LoVo (cell line): ENCODE results near the gene AUTS2.

Source experiments
- DNase-seq: peaks from one replicate; pipeline ENCODE4 v3.0.0-alpha.2; 2016; ENCODE audit warnings: low spot score

Gene AUTS2

DNA sequence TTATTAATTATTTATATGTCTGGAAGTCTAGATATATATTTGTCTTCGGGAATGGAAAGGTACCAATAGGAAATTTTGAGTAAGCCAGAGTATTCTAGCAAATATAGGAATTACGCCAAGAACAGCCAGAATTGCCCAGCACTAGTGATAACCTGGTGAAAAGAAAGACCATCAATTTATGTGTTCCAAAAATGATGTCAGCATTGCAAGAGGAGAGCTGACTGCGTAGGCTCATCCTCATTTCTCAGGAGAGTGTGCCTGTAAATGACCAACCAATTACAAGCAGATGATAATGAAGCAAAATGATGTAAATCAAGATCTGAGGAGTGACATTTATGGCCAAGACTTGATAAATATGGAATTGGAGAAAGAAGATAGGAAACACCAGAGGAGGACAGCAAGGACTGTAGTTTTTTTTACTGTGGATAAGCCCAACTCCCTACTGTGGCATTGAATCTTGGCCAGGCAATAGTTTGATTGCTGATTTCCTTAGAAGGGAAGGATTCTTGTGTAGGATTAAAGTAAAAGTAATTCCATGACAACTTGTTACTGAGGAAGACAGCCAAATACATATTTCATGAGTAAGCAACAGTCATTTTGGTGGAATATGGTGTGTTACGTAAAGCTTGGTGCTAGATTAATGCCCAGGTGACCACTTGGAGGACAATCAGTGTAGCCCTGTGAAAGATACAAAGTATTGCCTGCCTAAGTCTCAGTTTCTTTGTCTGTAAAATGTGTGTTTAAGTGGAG, 590.8 kb downstream of the AUTS2 start:
- DNase-seq: no peak

DNA sequence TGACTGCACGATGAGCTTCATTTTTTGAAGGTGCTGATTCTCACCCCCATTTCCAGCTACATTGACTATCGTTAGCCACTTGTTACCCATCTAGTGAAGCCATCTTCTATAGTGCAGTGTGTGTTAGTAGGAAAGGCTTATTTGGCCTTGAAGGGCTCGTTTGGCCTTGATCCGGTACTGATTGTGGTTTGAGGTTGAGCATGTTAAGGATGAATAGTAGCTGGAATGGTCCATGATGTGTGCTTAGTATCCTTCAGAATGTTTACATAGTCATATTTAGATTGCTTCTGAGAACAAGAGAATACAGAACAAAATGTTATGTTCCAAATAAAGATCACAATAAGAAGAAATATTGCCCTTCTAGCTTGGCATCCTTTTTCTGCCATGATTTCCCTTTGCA, 591.5 kb downstream of the AUTS2 start:
- DNase-seq: no peak

DNA sequence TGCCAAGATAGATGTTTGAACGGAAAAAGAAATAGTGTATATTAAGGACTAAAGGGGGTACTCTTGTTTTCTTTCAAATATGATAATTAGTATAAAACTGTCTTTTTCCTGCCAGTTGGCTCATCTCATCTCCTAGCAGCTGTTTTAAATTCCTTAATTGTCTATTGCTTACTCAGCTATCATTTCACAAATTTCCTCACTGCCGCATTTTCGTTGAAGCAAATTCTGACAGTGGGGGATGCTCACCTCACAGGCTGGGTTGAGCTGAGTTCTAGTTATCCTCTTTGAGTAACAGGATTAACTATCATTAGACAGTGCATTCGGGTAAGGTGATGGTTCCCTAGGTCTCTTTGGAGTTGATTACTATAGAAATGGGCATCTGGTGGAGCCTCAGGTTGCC, 592.0 kb downstream of the AUTS2 start:
- no peak for DNase-seq

DNA sequence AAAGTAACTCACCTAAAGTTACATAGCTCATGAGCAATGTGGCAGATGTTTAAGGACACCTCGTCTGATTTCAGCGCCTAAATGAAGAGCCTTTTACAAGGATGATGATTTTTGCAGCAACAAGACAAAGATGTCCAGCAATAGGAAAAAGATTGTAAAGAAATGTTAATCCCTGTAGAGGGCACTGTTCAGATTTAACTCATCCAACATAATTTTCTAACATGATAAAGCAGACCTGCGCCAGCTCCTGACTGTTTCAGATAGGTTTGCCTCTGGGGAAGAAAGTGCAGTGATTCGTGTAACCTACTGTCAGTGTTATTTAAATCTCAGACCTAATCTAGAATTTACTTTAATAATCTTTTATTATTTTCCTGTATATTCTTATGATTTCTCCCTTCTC, 595.2 kb downstream of the AUTS2 start:
- DNase-seq: no peak

DNA sequence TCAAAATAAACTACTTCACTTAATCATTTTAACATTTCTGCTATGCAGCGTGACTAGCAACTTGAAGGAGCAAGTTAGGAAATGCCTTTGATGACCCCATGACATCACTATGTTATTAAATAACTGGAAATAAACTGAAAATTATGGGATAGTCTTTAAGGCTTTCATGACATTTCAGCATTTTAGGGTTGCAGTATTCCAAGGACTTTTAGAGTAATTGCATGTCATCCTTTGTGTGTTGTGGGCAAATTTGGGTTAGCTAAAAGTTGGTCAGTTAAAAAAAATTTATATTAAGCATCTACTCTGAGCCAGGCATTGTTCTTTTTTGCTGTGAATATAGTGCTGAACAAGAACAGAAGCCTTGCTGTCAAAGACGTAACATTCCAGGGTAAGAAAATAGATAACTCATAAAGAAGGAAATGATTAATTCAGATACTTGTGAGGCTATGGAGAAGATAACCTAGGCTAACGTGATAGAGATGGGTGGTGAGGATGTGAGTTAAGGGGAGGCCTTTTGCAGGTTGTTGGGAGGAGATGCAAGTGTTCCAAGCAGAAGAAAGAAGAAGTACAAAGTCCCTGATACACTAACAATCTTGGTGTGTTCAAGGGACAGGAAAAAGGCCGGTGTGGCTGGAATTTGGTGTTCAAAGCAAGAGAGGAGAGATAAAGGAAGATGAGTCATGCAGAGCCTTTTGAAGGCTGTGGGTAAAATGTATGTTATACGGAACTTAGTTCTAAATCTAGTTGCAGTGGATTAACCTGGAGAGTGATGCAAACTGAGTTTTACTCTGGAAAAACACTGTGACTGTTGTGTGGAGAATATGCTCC, 610.2 kb downstream of the AUTS2 start:
- DNase-seq: peak; percentile 88

DNA sequence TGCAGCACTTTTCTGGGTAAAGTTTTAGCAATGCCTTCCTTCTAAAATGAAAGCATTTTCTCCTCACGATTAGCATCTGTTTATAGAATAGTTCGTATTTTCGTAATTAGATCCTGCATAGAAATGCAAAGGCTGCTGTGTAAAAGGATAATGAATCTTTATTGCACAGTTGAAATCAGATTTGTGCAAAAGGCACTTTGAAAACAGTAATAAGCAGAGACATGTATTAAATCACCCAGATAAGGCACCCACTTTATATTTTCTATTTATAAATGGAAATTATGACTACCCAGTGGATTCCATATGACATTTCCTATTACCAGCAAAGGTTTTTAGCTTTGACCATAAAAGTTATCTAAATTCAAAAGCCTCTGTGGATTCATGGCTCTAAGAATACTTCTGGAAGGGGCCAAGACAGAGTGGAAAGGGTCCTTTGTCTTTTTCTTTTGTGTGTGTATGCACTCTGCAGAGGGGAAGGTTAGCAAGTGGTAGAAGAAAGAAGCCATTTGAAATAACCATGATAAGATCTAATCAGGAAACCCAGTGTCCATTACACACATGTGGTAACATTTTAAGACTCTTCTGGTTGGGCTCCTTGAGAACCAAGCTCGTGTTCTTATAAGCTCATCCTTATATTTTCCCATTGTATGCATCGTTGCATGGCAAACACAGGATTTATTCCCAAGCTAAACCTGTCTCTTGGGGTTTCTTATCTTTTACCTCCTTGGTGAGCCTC, 612.1 kb downstream of the AUTS2 start:
- no peak for DNase-seq

DNA sequence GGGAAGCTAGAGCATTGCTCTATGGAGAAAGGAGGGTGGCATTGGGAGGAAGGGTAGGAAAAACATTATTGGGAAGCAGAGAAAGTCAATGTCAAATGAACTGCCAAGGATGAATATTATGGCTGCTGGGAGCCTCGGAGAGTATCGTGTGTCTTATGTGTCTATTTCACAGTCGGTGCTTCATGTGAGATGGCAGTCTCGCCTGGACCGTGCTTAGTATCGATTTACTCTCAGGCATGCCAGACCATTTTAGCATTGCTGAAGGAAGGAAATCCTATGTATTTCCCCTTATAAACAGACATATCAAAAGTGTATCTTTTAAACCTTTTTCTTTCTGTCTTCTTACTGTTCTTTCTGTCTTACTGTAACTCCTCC, 612.6 kb downstream of the AUTS2 start:
- no peak for DNase-seq

DNA sequence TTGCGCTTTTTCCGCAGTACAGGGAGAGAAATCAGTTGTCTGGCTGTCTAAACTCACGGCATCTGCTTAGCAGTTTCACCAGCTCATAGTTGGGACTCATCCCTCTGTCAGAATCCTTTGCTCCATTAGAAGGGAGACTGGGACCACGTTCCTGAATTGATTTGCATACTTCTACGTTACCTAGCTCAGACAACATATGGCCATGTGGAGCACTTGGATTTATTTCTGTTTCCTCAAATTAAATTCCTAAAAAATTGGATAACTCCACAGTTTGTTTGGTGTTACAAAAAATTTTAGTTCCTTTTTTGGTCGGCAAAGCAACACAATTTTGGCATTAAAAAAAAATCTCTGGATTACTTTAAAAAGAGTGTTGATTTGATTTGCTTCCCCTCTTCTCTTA, 614.0 kb downstream of the AUTS2 start:
- DNase-seq: no peak

DNA sequence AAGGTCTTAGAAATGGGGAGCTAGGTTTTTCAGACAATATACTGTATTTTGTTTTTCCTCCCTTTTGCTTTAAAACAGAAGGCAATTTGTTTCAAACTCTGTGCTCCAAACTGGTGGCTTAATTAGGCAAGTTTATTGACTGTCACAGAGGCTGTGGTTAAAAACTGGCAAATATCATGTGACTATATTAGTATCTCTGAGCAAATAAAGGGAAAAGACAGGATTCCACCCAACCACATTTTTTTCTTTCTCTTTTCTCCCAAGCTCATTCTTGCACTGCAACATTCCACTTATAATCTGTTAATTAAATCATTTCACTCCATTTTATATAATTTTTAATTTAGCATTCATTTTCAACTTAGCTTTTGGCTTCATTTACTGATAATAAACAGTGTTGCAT, 615.8 kb downstream of the AUTS2 start:
- peak; percentile 26 for DNase-seq

DNA sequence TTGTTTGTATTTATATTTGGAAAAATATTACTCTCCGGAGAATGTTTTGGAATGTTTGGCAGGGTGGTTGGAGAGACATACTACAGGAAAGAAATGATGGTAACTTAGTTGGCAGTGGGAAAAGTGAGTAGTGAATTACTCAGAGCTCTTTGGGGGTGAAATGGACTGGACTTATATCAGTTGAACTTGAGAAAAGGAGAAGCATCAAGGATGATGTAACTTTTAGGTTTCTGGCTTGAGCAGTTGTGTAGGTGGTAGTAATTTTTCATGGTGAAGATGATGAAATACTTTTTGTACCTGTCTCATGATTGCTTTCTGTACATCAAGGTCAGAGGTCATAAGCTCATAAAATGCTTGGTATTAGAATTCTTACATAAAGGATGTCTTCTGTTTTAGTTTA, 617.2 kb downstream of the AUTS2 start:
- no peak for DNase-seq

DNA sequence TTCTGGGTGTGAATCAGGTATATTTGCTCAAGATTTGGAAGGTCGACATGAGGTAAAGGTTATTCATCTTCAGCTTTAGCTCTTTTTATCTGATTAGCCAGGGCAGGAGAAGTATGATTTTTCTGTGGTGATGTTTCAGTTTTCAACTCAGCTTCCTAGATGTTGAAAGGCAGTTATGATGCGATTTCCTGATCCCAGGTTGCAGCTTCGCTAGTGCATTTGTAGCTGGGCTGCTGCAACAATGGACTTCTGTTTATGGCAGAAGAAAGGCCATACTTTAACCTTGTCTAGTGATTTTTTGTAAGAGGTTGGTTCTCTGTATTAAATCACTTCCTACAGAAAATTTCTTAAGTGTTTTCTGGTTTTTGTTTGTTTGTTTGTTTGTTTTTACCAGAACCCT, 619.3 kb downstream of the AUTS2 start:
- DNase-seq: no peak

DNA sequence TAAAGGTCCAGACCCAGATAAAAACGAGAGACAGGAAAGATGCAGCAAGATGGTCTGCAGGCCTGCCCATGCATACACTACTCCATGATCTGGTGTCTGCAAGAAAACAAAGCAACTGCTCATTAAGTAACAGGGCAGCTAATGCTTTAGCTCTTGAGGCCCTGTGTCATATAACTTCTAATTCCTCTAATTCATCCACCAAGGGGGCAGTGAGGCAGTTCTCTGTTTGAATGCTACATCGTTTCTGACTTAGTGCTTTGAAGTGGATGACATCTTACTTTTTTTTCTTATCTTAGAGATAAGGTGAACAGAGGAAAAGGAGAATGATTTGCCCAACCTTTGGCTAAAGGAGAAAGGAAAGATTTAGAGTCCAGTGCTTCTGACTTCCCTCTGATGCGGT, 619.7 kb downstream of the AUTS2 start:
- DNase-seq: no peak

DNA sequence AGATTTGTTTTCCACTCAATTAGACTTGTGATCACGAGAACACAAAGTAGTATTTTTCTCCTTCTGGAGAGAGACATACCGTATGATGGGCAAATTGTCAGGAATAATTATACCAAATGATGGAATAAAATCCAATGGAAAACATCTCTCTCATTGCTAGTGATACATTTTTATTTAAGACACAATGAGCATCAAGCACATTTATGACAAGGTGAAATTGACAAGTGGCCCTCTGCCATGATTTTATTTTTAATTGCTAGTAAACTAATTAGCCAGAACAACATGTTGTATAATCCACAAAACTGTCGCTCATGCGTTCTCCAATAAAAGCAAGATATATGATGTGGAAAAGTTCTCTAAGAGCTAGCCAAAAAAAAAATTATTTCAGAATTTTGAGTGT, 620.8 kb downstream of the AUTS2 start:
- no peak for DNase-seq

DNA sequence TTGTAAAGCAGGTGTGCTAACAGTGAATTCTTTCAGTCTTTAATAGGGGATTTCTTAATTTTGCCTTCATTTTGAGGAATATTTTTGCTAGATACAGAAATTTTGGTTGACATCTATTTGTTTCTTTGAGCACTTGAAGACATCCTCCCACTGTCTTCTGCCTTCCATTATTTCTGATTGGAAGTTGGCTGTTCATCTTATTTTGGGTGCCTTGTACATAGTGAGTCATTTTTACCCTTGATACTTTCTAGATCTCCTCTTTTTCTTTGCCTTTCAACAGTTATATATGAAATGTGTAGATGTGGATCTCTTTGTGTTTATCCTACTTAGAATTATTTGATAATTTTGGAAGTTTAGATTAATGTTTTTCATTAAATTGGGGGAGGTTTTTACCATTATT, 631.0 kb downstream of the AUTS2 start:
- DNase-seq: no peak

DNA sequence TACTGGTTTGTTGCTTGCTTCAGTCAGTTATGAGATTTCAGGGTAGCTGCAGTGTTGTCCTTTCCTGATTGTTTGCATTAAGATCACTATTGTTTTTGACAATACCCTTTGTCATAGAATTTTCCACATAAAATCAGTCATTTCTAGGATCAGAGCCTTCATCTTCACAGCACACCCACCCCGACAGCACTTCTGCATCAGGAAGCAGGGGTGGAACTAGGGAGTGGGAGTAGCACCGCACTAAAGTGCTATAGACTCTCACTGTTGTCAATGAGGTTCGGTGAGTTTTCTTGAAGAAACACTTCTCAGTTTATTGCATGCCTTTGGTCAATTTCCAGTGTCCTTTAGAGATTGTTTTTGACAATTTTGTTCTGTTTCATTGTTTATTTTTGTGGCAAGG, 632.5 kb downstream of the AUTS2 start:
- DNase-seq: no peak

DNA sequence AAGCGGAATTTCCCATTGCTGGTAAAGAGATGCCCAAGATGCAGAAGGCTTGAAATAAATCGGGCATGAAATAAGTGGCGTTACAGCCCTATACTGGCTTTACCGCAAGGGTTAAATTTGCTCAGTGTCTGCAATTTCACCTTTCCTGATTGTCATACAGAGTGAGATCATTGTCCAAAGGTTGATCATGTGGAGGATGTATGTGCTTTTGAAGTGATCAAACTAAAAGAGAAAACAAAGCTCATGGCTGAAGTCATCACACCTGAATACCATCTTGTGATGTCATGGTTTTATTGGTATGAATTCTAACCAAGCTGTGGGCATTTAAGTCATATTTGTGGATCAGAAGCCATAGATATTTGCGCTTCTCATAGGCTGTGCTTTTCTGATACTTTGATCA, 635.5 kb downstream of the AUTS2 start:
- DNase-seq: no peak

DNA sequence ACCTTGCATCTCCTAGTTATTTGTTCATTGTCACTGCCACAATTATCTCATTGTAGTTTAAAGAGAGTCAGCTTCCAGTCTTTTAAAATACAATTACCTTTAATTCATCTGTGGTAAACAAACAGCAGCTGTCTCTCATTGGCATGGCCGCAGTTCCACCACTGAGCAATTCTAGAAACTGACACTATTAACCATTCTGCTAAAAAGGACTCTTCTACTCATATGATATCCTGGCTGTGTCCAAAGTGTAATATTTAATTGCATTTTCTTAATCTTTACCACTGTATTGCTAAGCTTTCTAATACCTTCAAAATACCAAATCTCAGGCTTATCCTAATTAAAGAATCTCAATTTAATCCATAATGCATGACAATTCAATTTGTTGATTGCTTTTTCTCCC, 639.0 kb downstream of the AUTS2 start:
- DNase-seq: no peak

DNA sequence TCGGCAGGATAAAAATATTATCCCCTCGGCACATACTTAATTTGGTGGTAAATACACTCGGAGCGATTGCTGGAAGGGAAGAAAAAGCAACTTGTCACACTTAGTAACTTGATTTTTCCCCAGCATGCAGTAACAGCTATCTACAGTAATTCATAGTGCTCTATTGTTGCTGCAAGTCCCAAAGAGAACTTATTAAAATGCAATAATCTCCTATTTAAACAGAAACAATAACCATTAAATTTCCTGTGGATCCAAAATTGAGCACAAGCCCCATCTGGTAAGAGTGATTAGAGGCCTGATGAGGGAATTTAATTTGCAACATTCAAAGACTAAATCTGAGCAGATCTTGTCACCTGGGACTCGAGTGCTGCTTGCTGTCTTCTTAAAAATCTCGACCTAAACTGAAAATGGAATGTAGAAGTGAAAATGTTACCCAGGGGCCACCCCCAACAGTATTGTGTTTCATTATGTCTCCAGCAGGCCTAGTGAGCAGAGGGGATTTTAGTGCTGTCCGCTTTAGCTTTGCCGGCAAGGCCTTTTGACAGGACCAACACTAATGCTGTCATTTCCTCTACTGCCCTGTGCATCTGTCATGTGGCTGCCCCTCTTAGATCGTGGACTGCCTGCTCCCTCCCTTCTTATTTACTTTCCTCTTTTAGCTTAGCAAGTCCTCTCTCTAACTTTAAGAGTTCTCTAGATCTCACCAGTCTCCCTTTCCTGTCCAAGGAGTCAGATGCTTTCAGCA, 639.7 kb downstream of the AUTS2 start:
- DNase-seq: no peak

DNA sequence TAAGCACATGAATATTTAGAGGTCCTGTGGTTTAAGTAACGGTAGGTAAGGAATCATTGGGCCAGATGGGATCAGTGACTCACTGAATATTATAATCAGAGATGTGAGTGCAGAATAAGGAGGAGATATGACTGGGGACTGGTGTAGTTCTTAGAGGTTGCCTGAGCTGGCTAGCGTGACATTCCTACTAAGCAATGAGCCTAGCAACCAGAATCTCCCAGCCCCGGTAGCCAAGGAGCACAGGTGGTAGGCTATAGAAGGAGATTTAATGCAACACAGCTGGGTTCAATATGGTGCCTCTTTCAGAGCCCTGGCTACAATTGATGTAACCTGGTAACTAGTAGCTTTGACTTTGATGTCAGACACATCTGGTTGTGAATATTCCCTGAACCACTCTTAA, 641.6 kb downstream of the AUTS2 start:
- DNase-seq: no peak

DNA sequence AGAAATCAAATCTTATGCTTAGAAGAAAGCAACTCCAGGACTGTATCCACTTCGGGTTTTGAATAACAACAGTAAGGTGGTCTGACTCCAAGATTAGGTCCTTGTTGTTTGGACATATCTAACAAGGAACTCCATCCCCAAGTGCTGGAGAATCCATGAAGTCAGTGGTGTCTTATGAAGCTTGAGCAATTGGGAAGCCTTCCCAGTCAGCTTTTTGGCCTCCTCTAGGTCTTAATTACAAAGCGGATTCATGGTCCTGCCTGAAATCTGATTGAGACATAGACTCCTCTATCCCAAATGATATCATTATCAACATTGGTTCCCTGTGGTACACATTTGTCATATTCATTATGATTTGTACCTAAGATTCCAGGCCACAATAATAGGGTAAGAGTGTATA, 642.6 kb downstream of the AUTS2 start:
- no peak for DNase-seq

DNA sequence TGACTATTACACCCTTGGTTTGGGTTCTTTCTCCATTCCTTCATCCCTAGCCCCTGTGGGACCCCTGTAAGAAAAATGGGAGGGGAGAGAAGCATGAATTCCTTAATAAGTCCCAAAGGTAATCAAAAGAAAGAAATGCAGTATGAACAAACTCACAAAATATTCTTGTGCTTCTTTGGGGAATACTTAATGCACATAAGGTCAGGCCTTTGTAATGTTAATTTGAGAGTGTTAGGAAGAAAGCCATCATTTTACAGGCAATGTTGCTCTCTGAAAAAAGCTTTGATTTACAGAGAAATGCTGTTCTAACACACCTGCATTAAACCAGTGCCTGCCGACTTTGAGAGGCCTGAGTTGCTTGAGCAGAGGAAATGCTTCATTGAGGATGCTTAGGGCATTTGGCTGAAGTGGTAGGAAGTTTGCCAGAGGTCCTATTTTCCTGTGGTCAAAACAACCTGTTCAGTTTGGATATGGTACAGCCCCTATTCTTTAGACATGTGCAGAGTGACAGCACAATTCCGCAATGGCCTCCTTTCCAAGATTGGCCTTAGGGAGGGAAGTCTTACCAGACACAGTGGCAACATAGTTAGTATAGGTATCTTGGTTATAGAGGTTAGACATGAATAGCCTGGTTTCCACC, 643.4 kb downstream of the AUTS2 start:
- no peak for DNase-seq

DNA sequence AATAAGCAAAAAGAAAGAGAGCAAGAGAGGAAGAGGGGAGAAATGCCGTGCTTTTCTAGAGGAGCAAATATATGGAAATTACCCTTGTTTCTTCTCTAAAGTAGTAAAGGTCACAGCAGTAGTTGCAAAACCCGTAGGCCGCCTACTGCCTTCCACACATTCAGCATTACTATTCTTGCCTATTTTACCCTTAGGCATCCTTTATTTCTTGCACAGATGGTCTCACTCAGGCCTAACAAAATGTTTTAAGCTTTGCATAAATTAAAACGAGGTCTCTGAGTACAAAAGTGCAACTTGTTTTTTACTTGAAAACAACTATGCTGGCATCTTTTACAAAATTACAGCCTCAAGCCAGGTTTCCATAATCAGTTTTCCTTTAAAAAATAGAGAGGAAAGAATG, 644.6 kb downstream of the AUTS2 start:
- no peak for DNase-seq
